Brain microvascular endothelial cell (primary cell): ENCODE results near the gene SP7.
"Not testable (repeated sequence)": the region's sequence is repeated elsewhere in the genome, so short reads cannot be mapped to it uniquely, and the experiment has no call there.

Experiments
- DNase-seq: peaks from one replicate; pipeline ENCODE4 v3.0.0-alpha.2; 2020
- H3K27ac ChIP-seq: fragments of 250-450 bp; sonication (Bioruptor Pico); 2 replicates; pipeline ENCODE4 v1.5.1; 2020; ENCODE audit warnings: mild to moderate bottlenecking, moderate library complexity
- H3K27me3 ChIP-seq: fragments of 250-450 bp; sonication (Bioruptor Pico); replicated peaks from 2 replicates; pipeline ENCODE4 v1.5.1; 2020; ENCODE audit warnings: mild to moderate bottlenecking
- H3K36me3 ChIP-seq: fragments of 250-450 bp; sonication (Bioruptor Pico); replicated peaks from 2 replicates; pipeline ENCODE4 v1.5.1; 2020; ENCODE audit warnings: mild to moderate bottlenecking
- H3K4me3 ChIP-seq: 2 replicates; pipeline ENCODE4 v1.5.1; 2011; ENCODE audit warnings: low read depth, mild to moderate bottlenecking, control low read depth, low read length, moderate library complexity
- in situ Hi-C: cut with HindIII; loops from 2 replicates; pipeline ENCODE4 v1.10.0; 2017; ENCODE audit warnings: low sequenced_read_pairs, low pct_ligation_motif_present
- TF ChIP-seq, protein P1 (sequence below): IDR thresholded peaks from 2 replicates; pipeline ENCODE4 v1.5.1; 2011; ENCODE audit warnings: low read depth, mild to moderate bottlenecking, moderate library complexity, low read length, control low read depth, inconsistent platforms; ENCODE audit errors: missing control alignments

SP7 gene

DNA sequence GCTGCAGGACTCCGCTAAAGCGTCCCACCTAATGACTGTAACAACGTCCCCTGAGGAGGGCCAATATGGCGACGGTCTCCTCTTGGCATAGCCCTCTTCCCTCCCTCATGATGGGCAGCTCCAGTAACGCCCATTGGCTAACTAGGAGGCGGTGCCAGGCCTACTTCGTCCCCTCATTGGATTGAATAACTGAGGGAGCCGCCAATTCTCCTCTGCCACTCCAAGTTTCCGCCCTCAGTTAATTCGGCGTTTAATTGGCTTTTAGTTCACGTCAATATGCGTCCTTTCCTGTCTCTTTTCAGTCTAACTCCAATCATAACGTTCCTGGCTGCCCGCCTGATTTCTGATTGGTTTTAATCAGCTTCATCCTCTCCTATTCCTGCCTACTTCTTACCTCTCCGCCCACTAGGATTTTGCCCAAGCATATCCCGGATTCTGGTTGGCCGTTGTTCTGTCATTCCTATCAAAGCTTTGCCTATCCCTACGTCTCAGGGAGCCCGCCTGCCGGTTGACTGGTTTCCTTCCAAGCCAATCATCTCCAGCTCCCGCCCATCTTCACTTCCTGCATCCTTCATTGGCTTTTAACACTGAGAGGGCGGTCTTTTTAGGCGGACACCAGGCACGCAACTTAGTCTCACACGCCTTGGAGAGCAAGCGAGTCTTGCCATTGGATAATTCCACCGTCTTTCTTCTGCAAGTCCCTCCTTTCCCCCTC, 43.4 kb upstream of the SP7 start:
- no peaks in the 10 kb centered on the region for H3K27me3 ChIP-seq
- in situ Hi-C loops: no loop called here
- H3K27ac ChIP-seq: peak overlapping the region; percentile 88
- DNase-seq: peak; percentile 100
- TF ChIP-seq, protein P1, sequence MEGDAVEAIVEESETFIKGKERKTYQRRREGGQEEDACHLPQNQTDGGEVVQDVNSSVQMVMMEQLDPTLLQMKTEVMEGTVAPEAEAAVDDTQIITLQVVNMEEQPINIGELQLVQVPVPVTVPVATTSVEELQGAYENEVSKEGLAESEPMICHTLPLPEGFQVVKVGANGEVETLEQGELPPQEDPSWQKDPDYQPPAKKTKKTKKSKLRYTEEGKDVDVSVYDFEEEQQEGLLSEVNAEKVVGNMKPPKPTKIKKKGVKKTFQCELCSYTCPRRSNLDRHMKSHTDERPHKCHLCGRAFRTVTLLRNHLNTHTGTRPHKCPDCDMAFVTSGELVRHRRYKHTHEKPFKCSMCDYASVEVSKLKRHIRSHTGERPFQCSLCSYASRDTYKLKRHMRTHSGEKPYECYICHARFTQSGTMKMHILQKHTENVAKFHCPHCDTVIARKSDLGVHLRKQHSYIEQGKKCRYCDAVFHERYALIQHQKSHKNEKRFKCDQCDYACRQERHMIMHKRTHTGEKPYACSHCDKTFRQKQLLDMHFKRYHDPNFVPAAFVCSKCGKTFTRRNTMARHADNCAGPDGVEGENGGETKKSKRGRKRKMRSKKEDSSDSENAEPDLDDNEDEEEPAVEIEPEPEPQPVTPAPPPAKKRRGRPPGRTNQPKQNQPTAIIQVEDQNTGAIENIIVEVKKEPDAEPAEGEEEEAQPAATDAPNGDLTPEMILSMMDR: no peak
- peak overlapping the region; percentile 64 for H3K4me3 ChIP-seq
- H3K36me3 ChIP-seq: peaks cover 15% of the 10 kb centered on the region

DNA sequence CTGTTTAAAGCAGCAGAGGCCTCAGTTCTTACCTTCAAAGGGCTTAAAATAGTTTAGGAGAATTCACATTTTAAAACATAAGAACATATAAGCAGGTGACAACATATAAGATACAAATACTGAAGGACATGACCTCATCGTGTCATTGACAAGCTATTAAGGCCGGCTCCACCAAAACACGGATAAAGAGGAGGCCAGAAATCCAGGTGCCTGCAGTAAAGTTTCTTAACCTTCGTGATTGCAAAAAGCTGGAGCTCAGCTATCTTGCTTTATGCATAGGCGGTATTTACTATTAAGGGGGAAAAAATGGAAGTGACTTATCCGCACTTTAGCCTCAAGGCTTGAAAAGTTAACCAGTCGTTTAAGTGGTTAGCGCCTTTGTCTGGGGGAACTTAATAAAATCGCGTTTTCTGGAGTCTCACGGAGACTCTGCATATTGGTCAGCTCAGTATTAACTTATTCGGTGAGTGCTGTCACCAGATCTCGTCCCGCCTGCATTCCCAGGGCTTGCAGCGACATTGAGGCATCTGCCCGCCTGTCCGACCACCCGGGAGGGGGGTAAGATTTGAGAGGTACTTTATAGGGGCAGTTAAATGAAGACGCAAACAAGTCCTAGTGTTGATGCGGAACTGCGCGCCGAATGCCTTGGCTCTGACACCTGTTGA, 42.7 kb upstream of the SP7 start:
- H3K36me3 ChIP-seq: peaks cover 15% of the 10 kb centered on the region
- TF ChIP-seq, protein P1: no peak
- H3K27me3 ChIP-seq: no peaks in the 10 kb centered on the region
- H3K27ac ChIP-seq: peak overlapping the region; percentile 88
- in situ Hi-C loops: no loop called here
- DNase-seq: no peak
- peak overlapping the region; percentile 64 for H3K4me3 ChIP-seq

DNA sequence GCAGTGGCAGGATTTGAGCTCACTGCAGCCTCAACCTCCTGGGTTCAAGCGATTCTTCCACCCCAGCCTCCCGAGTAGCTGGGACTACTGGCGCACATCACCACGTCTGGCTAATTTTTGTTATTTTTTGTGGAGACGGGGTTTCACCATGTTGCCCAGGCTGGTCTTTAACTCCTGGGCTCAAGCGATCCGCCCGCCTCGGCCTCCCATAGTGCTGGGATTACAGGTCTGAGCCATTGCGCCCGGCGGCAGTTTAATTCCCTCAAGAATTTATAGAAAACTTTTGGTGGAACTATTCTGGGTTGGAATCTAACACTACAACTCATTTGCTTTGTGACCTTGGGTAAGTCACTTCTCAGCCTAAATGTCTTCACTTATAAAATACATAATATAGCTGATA, 42.1 kb upstream of the SP7 start:
- Histone ChIP-seq H3K4me3 (no peak overlapping the region), H3K27me3 (no peaks in the 10 kb centered on the region), H3K27ac (no peak overlapping the region), H3K36me3 (peaks cover 12% of the 10 kb centered on the region)
- TF ChIP-seq, protein P1: no peak
- no peak for DNase-seq
- in situ Hi-C loops: no loop called here

DNA sequence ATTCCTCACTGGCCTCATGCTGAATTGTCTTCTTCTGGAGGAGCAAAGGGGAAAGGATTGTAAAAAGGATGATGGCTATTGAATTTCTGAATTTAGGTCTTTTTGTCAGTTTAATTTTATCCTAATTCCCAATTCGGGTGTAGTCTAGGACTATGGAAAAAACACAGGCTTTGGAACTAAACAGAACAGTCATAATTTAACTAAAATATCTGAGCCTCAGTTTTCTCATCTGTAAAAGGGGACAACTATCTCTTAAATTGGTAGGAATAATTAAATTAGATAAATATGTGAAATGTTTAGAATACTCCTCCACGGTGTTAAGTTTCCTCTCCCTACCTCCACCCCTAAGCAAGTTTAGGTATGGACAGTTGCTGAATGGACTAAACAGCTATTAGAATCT, 40.6 kb upstream of the SP7 start:
- in situ Hi-C loops: no loop called here
- Histone ChIP-seq H3K36me3 (no peaks in the 10 kb centered on the region), H3K4me3 (no peak overlapping the region), H3K27me3 (no peaks in the 10 kb centered on the region), H3K27ac (no peak overlapping the region)
- DNase-seq: no peak
- TF ChIP-seq, protein P1: no peak

DNA sequence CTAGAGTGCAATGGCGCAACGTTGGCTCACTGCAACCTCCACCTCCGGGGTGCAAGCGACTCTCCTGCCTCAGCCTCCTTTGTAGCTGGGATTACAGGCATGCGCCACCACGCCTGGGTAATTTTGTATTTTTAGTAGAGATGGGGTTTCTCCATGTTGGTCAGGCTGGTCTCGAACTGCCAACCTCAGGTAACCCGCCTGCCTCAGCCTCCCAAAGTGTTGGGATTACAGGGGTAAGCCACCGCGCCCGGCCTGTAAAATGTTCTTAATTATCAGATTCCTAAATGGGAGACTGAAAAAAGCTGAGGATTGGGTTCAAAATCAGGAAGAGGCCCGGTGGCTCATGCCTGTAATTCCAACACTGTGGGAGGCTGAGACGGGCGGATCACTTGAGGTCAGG, 38.1 kb upstream of the SP7 start:
- in situ Hi-C loops, H3K36me3 ChIP-seq, H3K27me3 ChIP-seq, DNase-seq, H3K27ac ChIP-seq, H3K4me3 ChIP-seq: not testable (repeated sequence)

DNA sequence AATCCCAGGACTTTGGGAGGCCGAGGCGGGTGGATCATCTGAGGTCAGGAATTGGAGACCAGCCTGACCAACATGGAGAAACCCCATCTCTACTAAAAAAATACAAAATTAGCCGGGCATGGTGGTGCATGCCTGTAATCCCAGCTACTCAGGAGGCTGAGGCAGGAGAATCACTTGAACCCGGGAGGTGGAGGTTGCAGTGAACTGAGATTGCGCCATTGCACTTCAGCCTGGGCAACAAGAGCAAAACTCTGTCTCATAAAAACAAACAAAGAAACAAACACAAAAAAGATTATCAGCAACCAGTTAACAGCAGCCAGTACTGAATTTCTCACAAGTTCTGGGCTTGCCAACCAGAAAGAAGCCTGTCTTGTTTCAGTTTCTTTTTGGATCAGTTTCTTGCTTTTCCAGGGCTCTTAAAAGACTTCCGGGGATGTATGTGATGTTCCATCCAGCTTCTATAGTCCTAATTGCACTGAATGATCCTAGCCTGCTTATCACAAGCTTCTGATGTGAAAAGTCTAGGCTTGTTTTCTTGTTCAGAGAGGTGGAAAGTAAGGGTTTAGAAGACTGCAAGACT, 37.5 kb upstream of the SP7 start:
- DNase-seq, in situ Hi-C loops, H3K27me3 ChIP-seq, H3K27ac ChIP-seq, H3K4me3 ChIP-seq, H3K36me3 ChIP-seq: not testable (repeated sequence)
